GM12865 (cell line): ENCODE measurements around the gene RFK.
A peak's percentile ranks its signal among the peaks of the same experiment; 100 is the strongest.

Experiments used
- DNase-seq: peaks from one replicate; pipeline ENCODE4 v3.0.0; 2010; ENCODE audit warnings: low read depth
- H3K4me3 ChIP-seq: 2 replicates; pipeline ENCODE4 v1.5.1; 2011; ENCODE audit warnings: mild to moderate bottlenecking, low read depth, low read length, control low read depth
- TF ChIP-seq, protein P1 (sequence below): IDR thresholded peaks from 2 replicates; pipeline ENCODE4 v1.5.1; 2011; ENCODE audit warnings: low read length, control low read depth, low read depth, inconsistent platforms; ENCODE audit not compliant: insufficient read depth; ENCODE audit errors: missing control alignments

RFK gene

DNA sequence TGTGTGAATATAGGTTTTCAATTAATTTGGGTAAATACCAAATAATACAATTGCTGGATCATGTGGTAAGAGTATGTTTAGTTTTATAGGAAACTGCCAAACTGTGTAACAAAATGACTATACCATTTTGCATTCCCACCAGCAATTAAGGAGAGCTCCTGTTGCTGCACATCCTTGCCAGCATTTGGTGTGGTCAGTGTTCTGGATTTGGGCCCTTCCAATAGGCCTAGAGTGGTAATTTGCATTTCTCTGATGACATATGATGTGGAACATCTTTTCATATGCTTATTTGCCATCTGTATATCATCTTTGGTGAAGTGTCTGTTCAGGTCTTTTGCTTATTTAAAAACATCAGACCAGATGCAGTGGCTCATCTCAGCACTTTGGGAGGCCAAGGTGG is 11.6 kb upstream of the RFK start:
- no peak for DNase-seq
- TF ChIP-seq, protein P1, sequence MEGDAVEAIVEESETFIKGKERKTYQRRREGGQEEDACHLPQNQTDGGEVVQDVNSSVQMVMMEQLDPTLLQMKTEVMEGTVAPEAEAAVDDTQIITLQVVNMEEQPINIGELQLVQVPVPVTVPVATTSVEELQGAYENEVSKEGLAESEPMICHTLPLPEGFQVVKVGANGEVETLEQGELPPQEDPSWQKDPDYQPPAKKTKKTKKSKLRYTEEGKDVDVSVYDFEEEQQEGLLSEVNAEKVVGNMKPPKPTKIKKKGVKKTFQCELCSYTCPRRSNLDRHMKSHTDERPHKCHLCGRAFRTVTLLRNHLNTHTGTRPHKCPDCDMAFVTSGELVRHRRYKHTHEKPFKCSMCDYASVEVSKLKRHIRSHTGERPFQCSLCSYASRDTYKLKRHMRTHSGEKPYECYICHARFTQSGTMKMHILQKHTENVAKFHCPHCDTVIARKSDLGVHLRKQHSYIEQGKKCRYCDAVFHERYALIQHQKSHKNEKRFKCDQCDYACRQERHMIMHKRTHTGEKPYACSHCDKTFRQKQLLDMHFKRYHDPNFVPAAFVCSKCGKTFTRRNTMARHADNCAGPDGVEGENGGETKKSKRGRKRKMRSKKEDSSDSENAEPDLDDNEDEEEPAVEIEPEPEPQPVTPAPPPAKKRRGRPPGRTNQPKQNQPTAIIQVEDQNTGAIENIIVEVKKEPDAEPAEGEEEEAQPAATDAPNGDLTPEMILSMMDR = no peak
- H3K4me3 ChIP-seq = no peak overlapping the region

DNA sequence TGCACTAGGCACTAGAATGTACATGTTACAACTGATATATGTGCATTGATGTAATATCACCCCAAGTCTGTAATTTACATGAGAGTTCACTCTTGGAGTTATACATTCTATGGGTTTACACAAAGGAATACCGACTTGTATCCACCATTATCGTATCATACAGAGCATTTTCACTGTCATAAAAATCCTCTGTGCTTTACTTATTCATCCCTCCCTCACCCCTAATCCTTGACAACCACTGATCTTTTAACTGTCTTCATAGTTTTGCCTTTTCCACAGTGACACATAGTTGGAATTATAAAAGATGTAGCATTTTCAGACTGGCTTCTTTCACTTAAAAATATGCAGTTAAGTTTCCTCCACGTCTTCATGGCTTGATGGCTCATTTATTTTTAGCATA is 11.1 kb upstream of the RFK start:
- TF ChIP-seq, protein P1 = no peak
- no peak overlapping the region for H3K4me3 ChIP-seq
- DNase-seq = no peak

DNA sequence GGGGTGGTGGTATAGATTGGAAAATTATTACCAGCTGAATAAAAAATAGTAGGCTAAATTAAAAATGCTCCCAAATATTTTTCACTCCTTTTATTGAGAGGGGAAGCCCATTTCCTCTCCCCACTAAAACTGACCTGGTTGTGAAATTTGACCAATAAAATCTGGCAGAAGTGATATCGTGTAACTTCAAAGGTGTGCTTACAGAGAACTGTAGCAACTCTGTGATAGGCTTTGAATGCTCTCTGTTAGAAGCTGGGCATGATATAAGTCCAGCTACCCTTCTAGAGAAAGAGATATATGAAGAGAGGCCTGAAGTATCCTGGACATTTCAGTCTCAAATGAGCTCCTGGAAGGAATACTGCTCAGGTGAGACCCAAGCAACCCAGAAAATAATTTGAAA is 10.2 kb upstream of the RFK start:
- TF ChIP-seq, protein P1 = no peak
- H3K4me3 ChIP-seq = no peak overlapping the region
- DNase-seq = no peak

DNA sequence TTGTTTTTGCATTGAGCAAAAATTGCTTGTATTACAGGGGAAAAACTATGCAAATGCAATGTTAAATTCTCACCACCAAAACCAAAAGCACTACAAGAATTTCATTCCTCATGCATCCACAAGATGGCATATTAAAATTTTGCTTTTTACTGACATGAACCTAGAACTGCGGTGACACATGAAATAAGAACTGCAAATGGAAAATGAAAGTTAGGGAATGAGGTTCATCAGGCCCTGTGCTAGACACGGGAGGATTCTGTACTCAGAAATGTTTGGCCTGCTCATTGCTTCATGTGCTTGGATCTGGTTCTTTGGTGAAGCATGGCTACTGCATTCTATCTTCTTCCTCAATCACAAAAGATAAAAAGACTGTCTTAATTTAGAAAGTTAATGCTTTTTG is 9.1 kb upstream of the RFK start:
- H3K4me3 ChIP-seq = no peak overlapping the region
- TF ChIP-seq, protein P1 = peak; percentile 39
- peak; percentile 76 for DNase-seq

DNA sequence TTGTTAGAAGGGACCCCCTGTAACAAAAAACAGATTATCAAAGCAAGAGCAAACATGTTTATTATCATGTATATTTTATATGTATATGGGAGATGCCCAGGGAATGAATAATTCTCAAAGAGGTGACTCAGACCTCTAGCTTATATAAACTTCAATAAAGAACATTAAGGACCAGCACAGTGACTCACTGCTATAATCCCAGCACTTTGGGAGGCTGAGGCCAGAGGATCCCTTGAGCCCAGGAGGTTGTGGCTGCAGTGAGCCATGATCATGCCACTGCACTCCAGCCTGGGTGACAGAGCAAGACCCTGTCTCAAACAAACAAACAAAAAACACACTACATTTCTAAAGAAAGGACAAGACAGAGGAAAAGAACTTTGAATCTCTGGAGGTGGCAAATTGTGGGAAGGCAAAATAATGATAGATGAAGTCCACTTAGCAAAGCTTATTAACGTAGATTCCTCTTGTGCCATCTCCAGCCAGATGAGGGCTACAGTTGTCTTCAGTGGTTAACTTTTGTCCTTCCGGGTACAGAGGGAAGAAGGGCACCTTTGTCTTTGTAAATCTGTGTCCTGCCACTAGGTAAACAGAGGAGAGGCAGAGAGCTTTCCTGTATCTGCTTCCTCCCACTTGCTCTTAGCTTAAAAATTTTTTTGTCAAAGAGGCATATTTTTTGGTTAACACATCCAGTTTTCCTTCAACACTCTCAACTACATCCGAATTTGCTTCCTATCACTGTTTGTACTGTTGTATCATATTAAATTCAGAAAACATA is 7.5 kb upstream of the RFK start:
- no peak overlapping the region for H3K4me3 ChIP-seq
- TF ChIP-seq, protein P1 = no peak
- no peak for DNase-seq

DNA sequence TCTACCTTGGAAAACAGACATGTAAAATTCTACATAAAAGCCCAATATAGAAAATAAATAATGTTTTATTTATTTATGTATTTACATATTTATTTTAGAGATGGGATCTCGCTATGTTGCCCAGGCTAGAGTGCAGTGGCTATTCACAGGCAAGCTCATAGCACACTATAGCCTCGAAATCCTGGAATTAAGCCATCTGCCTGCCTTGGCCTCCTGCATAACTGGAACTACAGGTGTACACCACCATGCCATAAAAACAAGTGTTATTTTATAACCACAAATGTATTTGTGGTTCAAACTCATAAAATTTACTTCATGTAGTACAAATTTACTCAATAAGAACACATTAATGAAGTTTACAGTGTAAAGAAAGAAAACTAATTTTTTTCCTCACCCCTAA is 7.0 kb upstream of the RFK start:
- H3K4me3 ChIP-seq = no peak overlapping the region
- DNase-seq = no peak
- TF ChIP-seq, protein P1 = no peak

DNA sequence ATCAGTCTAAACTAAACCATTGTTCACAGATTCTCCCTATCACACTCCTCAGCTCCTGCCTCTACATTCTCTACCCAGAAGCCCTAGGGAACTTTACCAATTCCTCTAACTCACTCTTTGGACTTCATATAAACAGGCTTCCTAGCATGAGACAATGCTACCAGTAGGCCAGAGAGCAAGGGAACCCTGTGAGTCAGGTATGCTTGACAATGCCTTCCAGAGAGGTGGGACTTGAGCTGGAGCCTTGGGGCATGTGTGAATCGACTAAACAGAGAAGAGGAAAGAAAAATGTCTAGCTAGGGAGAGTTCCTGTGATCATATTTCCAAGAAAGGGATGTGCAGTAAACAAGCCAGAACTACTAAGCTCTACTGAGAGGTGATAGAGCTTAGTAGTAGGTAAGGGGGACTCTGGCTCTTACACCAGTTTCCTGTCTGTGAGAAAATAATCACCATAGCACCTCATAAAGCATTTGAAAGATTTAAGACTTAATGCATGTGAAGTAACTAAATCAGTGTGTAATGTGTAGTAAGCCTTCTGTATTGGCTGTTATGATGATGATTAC is 6.4 kb upstream of the RFK start:
- TF ChIP-seq, protein P1 = no peak
- H3K4me3 ChIP-seq = no peak overlapping the region
- no peak for DNase-seq
